GM12872 (cell line): Measurements from ENCODE around the gene GPR137B.

ENCODE experiments used
- CTCF ChIP-seq: IDR thresholded peaks from 3 replicates; pipeline ENCODE4 v1.5.1; 2011; ENCODE audit warnings: low read depth, mild to moderate bottlenecking, low read length, moderate library complexity; ENCODE audit not compliant: insufficient read depth

The GPR137B gene

DNA sequence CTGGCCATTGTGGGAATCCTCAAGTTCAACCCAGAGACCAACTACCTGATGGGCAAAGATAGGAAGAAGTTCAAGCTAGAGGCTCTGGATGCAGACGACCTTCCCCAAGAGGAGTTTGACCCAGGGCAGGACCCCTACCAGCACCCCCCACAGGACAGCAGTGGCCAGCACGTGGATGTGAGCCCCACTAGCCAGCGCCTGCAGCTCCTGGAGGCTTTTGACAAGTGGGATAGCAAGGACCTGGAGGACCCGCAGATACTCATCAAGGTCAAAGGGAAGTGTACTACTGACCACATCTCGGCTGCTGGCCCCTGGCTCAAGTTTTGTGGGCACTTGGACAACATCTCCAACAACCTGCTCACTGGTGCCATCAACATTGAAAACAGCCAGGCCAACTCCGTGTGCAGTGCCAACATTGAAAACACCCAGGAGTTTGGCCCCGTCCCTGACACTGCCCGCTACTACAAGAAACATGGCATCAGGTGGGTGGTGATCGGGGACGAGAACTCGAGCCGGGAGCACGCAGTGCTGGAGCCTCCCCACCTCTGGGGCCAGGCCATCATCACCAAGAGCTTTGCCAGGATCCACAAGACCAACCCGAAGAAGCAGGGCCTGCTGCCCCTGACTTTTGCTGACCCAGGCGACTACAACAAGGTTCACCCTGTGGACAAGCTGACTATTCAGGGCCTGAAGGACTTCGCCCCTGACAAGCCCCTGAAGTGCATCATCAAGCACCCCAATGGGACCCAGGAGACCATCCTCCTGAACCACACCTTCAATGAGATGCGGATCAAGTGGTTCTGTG is 30.6 kb upstream of the GPR137B start:
- no peak for TF ChIP-seq CTCF

DNA sequence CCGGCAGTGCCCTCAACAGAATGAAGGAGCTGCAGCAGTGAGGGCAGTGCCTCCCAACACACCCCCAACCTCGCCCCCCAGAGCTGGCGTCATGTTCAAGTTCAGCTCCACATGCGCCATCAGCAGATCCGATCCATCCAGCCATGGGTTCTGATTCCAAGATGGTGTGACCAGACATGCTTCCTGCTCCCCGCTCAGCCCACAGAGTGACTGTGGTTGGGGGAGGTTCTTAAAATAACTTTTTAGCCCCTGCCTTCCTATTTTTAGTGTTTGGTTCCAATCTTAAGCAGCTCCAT is 30.1 kb upstream of the GPR137B start:
- TF ChIP-seq CTCF, result no peak

GRCh38 chr1:236113324-236114032 is 28.9 kb upstream of the GPR137B start:
- no peak for TF ChIP-seq CTCF

DNA sequence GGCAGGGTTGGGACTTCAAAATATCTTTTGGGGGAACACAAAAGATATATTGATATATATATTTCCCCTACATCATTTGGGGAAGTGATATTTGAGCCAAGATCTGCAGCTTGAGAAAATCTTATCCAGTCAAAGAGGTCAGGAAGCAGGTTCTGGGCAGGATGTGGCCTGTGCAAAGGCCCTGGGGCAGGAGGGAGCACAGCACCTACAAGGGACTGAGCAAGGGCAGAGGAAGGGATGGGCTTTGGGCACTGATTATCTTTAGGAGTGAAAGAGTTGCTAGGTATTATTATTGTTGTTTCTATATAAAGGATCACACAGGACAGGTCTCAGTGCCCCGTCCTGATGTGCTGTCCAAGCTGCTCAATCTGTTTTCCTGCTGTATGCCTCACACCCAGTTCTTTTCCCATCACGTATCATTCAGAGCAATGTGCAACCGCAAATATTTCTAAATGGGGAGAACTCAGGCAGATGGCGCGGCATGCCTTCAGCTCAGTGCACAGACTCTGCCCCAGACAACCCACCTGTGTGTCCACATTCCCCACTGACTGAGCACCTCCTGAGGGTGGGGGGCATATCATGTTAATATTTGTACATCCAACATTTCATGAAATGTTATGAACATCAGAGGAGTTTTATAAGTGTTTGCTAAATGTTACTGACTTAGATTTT is 28.1 kb upstream of the GPR137B start:
- no peak for TF ChIP-seq CTCF

- no peak for TF ChIP-seq CTCF
Observed at GRCh38 chr1:236117710-236118109, 24.6 kb upstream of the GPR137B start.

DNA sequence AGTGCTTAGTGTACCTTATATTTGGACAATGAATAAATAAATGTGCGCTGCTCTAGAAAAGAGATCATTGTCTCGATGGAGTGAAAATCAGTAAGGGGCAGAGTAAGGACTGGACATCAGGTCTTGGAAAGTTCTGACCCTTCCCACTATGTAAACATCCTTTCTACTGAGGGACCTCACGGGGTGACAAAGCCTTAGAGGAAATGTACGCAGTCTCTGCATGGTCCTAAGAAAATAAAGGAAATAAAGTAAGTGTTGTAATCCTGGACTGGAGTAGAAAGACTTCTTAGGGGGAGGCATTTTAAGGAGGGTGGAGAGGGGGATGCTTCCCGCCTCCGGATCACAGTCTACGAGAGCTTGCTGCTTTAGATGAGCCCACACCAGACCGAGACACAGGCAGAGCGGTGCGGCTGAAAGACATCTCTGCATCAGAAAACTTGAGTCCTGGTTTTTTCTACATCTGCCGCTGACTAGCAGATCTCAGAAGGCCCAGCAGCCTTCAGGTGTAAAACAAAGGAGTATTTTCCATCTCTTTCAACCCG is 22.3 kb upstream of the GPR137B start:
- TF ChIP-seq CTCF, result no peak

GRCh38 chr1:236120721-236121153 is 21.6 kb upstream of the GPR137B start:
- no peak for TF ChIP-seq CTCF
